ENCODE measurements around the gene VMP1.
A peak's percentile ranks its signal among the peaks of the same experiment; 100 is the strongest.
"Not testable (repeated sequence)": the region's sequence is repeated elsewhere in the genome, so short reads cannot be mapped to it uniquely, and the experiment has no call there.

VMP1 gene

GRCh38 chr17:59814685-59815084, 107.2 kb downstream of the VMP1 start:
- DNase-seq = no peak

- no peak for DNase-seq
Measured at GRCh38 chr17:59815965-59816364, 108.5 kb downstream of the VMP1 start.

GRCh38 chr17:59825533-59826322, 118.3 kb downstream of the VMP1 start:
- peak; percentile 49 for DNase-seq

GRCh38 chr17:59826706-59827453, 119.4 kb downstream of the VMP1 start:
- no peak for DNase-seq

- DNase-seq = peak; percentile 67
Measured at GRCh38 chr17:59827721-59828477, 120.4 kb downstream of the VMP1 start.

GRCh38 chr17:59828478-59828760, 121.0 kb downstream of the VMP1 start:
- no peak for DNase-seq

- peak; percentile 55 for DNase-seq
Measured at GRCh38 chr17:59828819-59829216, 121.4 kb downstream of the VMP1 start.

- DNase-seq = peak; percentile 89
Measured at GRCh38 chr17:59829217-59830006, 122.0 kb downstream of the VMP1 start.

- no peak for DNase-seq
Measured at GRCh38 chr17:59830007-59830630, 122.7 kb downstream of the VMP1 start.

- no peak for DNase-seq
Measured at GRCh38 chr17:59830846-59831486, 123.5 kb downstream of the VMP1 start.

GRCh38 chr17:59832883-59833379, 125.5 kb downstream of the VMP1 start:
- peak; percentile 37 for DNase-seq

- DNase-seq = peak; percentile 96
Measured at GRCh38 chr17:59837308-59838051, 130.0 kb downstream of the VMP1 start.

GRCh38 chr17:59838052-59838916, 130.8 kb downstream of the VMP1 start:
- DNase-seq = peak; percentile 64

- DNase-seq = peak; percentile 38
Measured at GRCh38 chr17:59839651-59840328, 132.3 kb downstream of the VMP1 start.

- peak; percentile 66 for DNase-seq
Measured at GRCh38 chr17:59840329-59841090, 133.1 kb downstream of the VMP1 start.

GRCh38 chr17:59841091-59841881, 133.8 kb downstream of the VMP1 start:
- DNase-seq = peak; percentile 77

- DNase-seq = not testable (repeated sequence)
Measured at GRCh38 chr17:59841882-59842263, 134.4 kb downstream of the VMP1 start.
